ENCODE measurements around the gene LRMDA.

GRCh38 chr10:75937823-75938222, 506.4 kb downstream of the LRMDA start:
- TF ChIP-seq CTCF (IDR thresholded peaks at IDR 0.05), result no peak
- TF ChIP-seq POLR2A (IDR thresholded peaks at IDR 0.05), result no peak
- TF ChIP-seq POLR2AphosphoS5 (IDR thresholded peaks at IDR 0.05), result no peak
